ENCODE results near the gene SFT2D2.

- no peak for TF ChIP-seq CTCF (IDR thresholded peaks at IDR 0.05)
- no peak for TF ChIP-seq POLR2A (IDR thresholded peaks at IDR 0.05)
These were observed 33.8 kb downstream of the SFT2D2 start for GRCh38 chr1:168259567-168259966.
